GM19455 (cell line): Measurements from ENCODE around the gene PSTPIP2.
"Not testable (repeated sequence)": the region's sequence is repeated elsewhere in the genome, so short reads cannot be mapped to it uniquely, and the experiment has no call there.

Source experiments
- ATAC-seq: cut with Tn5 transposase; IDR thresholded peaks from one replicate; pipeline ENCODE4 v1.9.1; 2021; ENCODE audit not compliant: unreplicated experiment

Gene PSTPIP2, protein sequence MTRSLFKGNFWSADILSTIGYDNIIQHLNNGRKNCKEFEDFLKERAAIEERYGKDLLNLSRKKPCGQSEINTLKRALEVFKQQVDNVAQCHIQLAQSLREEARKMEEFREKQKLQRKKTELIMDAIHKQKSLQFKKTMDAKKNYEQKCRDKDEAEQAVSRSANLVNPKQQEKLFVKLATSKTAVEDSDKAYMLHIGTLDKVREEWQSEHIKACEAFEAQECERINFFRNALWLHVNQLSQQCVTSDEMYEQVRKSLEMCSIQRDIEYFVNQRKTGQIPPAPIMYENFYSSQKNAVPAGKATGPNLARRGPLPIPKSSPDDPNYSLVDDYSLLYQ

DNA sequence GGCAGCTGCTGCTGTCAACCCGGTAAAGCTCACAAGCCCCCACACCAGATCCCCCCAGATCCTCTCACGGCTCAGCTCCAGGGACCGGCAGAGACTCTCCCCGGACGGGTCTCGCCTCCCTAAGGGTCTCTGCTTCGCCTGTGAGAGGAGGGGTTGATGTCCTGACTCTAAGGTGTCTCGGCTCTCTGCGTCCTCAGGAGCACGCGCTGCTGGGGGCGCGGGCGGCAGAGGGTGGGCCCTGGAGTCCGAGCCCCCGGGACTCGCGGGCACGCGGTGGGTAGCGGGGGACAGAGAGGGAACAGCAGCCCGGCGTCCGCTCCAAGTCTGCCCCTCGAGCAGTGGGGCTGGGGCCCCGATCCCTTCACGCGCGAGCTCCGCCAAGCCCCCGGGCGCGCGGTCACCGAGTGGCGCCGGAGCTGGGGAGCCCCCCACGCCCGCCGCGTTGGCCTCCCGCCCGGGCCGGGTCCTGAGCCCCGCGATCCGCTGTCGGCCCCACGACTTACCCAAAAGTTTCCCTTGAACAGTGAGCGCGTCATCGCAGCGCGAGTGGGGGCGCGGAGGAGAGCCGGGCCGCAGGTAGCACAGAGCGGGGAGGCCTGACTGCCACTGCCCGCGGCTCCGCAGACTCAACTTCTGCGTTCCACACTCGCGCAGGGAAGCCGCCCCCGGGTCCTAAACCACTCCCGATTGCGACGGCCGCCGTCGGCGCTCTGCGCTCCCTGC lies at the start of gene PSTPIP2:
TSS of gene PSTPIP2 (minus strand) at position 608 of the 723 bp plus-strand sequence. CDS start at position 536, 72 bp downstream.
- peak; percentile 39 for ATAC-seq

DNA sequence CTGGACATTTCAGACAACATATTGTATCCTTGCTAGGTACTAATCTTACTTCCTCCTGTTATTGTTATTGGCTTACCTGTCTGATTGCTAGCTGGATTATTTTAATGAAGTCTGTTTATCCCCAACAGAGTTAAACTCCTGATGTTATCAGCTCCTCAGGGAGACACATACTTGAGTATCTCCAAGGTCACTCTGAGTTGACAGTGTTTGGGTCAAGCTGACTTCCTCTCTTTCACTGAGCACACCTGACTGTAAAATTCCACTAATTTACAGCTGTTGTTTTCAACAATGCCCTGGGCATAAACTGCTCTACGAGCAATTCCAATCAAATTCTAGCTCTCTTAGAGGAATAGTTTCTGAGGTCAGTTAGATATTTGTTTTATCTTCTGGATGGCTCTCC lies 41.7 kb upstream of the PSTPIP2 start:
- ATAC-seq, result no peak

DNA sequence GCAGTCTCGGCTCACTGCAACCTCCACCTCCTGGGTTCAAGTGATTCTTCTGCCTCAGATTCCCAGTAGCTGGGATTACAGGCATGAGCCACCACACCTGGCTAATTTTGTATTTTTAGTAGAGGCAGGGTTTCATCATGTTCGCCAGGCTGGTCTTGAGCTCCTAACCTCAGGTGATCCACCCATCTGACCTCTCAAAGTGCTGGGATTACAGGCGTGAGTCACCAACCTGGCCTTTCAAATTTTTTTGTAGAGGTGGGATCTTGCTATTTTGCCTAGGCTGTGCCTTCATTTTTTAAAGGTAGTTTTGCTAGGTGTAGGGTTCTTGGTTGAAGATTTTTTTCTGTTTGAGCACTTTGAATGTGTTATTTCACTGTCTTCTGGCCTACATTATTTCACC lies 38.3 kb upstream of the PSTPIP2 start:
- no peak for ATAC-seq

DNA sequence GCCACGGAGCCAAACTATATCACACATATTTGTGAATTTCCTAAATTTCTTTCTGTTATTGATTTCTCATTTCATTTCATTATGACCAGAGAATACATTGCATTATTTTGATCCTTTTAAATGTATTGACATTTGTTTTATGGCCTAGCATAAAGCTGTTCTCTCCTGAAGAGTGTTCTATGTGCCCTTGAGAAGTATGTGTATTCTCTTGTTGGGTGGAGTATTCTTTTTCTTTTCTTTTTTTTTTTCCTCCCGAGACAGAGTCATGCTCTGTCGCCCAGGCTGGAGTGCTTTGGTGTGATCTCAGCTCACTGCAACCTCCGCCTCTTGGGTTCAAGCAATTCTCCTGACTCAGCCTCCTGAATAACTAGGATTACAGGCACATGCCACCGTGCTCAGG lies 37.3 kb upstream of the PSTPIP2 start:
- ATAC-seq, result no peak

DNA sequence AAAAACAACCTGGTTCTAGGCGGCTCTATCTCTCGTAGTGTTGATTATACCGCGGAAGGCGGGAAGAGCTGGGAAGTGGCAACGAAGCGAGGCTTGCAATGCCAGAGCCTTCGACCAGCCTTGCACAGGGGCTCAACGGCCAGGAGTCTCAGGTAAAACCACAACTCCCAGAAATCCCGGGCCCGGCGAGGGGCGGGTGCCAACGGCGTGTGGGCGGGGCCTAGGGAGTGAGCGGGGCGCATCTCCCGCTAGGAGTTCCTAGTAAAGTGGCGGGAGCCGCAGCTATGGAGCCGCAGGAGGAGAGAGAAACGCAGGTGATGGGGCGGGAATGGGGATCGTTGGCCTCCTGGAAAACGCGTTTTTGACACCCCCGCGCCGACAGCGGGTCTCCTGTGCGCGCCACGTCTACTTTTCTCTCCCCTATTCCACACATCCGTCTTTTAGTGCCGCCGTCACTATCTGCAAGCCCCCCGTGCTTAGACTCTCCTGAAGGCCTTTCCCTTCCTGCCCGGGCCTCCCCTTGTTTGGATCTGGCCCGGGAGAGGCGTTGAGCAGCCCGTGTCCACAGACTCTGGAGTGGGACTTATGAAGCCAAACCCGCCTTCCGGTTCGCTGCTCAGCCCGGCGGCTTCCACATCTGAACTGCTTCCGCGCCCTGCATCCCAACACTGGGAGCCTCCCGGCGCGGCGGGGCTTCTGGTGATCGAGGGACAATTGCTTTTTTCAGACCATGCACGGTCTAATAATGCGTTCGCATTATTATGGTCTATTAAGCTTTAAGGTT lies 32.3 kb upstream of the PSTPIP2 start, which contains the start of gene HAUS1:
TSS of gene HAUS1 (plus strand) at position 258 of the 784 bp plus-strand sequence. CDS start at position 285, 27 bp downstream.
- peak; percentile 90 for ATAC-seq

DNA sequence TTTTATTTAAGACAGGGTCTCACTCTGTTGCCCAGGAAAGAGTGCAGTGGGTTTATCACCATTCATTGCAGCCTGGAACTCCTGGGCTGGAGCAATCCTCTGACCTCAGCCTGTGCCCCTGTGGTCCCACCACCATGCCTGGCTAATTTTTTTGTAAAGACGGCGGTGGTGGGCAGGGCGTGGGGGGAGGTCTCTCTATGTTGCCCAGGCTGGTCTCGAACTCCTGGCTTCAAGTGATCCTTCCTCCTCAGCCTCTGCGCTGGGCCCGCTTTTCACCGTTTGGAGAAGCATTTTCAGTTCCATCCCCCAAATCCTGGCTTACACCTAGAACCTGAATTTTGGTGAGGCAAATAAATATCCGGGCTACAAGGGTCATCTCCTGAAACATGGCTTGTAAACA lies 27.4 kb upstream of the PSTPIP2 start:
- ATAC-seq, result no peak

DNA sequence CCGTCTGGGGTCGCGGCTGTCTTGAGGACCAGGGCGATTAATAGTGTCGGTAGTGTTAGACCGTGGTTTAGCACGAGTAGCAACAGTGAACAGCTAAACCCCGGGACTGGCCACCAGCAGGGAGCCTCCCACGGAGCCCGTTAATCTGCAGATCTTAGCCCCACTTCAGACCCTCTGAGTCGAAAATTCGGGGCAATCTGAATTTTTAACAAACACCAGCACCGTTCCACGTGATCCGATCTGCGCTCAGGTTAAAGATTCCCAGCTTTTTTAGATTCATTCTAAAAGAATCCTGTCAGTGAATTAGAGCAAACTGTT lies 26.5 kb upstream of the PSTPIP2 start:
- ATAC-seq, result no peak

DNA sequence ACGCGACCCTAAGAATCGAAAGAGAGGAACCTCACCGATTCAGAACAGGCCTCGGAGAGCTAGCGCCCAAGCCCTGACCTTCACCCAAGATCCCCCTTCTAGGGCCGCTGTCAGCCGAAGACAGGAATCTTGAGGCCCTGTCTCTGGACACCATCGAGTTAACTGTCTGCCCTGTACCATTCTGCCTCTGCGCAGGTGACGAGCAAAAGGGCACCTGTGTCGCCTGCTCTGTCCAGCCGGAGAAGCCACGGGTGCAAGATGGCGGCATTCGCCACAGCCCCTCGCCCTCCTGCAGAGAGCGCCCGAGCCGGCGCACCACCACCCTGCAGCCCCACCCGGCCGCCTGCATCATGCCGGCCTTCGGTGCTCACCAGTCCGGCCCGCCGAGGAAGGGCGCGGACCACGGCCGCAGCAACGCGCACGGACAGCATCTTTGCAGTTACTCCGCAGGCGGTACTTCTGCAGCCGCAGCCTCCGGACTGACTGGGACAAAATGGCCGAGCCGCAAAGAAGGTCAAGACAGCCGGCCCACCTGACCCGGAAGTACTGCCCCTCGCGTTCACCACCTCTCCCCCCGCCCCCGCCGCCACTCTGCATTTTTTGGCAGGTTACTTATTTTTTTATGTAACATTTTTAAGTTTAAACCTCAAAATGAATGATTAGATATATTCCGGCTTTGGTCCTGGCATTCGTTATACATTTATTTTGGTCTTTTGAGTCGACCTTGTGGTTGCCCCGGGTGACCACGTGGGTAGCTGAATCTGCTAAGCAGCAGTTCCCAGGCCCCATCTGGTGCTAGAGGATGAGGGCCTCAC lies 25.9 kb upstream of the PSTPIP2 start, which contains the start of gene ATP5F1A:
TSS of gene ATP5F1A (minus strand) at position 496 of the 815 bp plus-strand sequence. CDS start at position 431, 65 bp downstream.
- peak; percentile 79 for ATAC-seq

DNA sequence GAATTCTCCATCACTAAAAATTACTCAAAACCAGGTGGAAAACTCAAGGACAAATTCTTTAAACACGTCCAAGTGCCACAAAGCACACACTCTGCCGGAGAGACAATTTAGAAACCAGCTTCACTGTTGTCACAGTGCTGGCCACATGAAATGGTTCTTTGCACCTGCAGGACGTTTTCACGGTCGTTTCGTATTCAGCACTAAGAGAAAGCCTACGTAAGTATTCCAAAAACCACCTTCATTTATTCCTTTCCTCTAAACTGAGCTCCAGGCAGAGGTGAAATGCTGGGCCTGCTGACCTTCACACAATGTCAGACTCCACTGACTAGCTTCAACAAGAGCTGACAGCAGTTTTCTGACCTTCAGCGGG lies 25.4 kb upstream of the PSTPIP2 start:
- ATAC-seq, result peak; percentile 25

DNA sequence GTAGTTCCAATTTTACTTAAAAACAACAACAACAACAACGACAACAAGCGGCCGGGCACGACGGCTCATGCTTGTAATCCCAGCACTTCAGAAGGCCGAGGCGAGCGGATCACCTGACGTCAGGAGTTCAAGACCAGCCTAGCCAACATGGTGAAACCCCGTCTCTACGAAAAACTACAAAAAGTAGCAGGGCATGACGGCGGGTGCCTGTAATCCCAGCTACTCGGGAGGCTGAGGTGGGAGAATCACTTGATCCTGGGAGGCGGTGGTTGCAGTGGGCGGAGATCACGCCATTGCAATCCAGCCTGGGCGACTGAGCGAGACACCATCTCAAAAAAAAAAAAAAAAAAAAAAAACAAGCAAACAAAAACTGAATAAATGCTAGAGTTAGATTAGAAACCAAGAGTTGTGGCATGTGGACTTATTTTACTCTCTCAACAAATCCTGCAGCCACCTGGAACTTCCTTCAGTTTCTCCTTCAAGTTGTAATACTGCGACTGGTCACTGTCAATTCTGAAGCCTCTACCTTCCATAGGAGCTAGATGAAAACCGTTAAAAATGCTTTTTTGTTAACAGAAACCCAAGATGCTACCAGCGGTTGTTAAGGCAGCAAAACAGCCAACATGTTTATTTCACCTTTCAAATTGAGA lies 24.7 kb upstream of the PSTPIP2 start:
- ATAC-seq, result no peak

DNA sequence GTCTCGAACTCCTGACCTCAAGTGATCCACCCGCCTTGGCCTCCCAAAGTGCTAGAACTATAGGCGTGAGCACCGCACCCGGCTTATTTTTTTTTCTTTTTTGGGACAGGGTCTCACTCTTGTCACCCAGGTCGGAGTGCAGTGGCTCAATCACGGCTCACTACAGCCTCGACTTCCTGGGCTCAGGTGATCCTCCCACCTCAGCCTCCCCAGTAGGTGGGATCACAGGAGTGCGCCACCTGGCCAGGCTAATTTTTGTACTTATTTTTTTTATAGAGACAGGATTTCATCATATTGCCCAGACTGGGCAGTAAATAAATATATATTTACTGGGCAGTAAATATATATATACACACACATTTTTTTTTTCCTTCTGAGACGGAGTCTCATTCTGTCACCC lies 23.5 kb upstream of the PSTPIP2 start:
- ATAC-seq, result no peak

DNA sequence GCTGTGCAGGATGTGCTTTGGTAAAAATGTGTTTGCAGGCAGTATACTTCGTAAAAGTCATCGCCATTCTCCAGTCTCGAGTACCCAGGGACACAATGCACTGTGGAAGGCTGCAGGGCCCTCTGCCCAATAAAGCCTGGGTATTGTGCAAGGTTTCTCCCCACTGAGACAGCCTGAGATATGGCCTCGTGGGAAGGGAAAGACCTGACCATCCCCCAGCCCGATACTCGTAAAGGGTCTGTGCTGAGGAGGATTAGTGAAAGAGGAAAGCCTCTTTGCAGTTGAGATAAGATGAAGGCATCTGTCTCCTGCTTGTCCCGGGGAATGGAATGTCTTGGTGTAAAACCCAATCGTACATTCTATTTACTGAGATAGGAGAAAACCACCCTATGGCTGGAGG lies 16.4 kb upstream of the PSTPIP2 start:
- ATAC-seq, result not testable (repeated sequence)

DNA sequence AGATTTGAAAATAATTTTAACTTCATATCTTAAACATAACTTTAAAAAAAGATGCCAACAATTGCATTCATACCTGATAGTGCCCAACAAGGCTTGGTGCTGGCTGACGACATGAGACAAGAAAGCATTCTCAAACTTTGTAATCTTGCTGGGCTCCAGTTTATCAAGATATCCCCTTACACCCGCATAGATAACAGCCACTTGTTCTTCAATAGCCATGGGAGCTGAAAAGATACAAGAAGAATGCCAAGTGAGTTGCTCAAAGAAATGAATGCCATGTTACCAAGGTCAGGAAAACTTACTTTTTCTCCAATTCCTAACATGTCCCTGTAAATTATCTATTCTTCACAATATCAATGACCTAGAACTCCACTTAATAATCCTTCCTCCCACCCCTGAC lies 12.4 kb upstream of the PSTPIP2 start:
- no peak for ATAC-seq

DNA sequence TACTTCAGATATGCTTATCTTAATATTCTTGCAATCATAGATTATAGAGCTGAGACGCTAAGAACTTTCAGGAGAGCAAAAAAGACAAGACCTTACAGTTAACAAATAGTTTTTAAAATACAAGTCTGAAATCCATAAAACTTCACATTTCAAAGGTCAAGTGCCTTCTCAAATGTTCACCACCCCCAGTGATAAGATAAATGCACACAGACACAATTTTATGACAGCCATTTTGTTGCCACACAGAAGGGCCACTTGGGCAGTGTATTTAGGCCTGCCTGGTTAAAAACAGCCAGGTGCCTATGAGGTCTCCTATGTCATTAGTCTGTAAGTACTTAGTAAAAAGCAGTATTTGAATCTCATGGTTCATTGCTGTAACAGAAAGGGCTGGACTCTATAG lies 8.1 kb upstream of the PSTPIP2 start:
- no peak for ATAC-seq

DNA sequence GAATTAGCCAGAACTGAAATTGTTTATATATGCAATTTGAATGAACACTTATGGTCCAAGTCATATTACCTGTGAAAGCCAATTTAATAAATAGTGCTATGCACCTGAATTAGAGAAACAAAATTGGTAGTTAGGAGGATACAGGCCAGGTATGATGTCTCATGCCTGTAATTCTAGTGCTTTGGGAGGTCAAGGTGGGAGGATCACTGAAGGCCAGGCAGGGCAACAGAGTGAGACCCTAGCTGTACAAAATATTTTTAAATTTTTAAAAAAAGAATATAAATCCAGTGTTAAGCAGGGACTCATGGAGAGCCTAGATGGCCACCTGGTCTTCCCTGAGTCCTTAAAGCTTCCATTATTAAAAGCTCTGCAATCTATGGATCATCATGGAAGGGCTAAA lies 7.3 kb upstream of the PSTPIP2 start:
- no peak for ATAC-seq

DNA sequence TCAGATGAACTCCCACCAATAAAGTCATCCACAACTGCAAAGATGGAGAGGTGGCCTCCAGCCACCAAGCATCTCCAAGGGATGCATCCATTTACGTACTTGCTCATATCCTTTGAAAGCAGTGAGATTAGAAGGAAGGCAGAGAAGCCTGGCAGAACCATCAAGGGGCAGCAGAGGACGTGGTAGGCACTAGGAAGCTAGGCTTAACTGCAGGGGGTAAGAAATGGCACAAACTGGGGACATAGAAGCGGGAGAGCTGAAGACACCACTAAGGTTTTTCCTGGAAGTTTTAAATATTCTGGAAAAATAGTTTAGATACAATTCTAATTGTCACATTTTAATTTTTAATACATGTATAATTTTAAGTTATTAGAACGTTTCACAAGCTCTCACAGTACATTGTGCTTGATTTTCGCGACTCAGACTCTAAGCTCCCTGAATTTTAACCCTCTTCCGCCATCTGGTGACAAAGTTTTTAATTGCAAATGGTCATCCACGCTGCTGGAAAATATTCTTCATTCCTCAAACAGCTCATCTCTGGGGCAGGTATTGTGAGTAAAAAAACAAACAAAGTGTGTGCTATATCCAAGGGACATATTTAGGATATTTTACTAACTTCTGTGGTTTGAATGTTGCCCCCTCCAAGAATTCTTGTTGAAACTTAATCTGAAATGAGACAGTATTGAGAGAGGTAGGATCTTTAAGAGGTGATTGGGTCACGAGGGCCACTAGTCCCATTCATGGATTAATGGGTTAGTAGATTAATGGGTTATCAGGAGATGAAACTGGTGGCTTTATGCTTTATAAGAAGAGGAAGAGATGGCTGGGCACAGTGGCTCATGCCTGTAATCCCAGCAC lies 1.6 kb upstream of the PSTPIP2 start:
- no peak for ATAC-seq

DNA sequence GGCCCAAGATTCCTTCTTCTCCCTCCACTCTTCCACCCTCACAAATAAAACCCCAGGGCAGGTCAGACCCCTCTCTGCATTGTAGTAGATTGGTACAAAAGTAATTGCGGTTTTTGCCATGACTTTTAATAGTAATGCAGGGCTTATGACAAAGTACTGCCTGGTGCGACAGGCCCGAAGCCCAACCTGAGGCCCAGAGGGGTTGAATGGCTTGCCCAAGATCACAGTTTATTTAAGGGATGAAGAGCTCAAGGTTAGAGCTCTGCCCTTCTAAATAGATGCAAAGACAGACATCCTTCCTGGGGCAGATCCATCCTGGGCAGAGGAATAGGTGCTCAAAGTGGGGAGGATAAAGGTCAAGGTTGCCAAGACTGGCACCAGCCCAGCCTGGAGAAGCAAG lies 899 bp upstream of the PSTPIP2 start:
- ATAC-seq, result no peak

DNA sequence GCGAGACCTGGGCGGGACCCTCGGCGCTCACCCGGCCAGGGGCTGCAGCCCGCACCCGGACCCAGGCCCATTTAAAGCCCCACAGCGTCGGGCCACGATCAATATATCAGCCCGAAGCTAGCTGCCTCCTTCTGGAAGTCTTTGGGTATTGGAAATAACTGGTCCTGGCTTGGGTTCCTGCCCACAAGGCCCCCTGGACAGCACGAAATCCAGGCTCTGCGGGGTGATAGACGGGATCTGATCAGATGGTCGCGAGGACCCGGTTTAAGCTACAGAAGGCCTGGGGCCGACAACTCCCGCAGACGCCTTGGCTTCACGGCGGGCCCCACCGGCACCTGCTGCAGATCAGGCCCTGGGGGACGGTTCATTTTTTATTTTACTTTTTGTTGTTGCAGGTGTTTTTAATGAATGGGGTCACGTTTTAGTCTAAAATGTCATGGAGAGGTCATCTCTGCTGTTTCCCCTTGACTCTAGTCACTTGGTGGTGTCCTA lies 362 bp upstream of the PSTPIP2 start:
- ATAC-seq, result peak; percentile 7
